AG04449 (cell line): Measurements from ENCODE around the gene NHLRC1.

ENCODE experiments used
- CTCF ChIA-PET: fragments of 350-600 bp; formaldehyde crosslinking; extraction: SDS; loops from one replicate; lab custom pipeline; 2021; ENCODE audit warnings: antibody characterized with exemption; lab: Yijun Ruan, JAX
- POLR2A ChIA-PET: fragments of 400-600, 350-600 bp; formaldehyde crosslinking; extraction: SDS; loops from one replicate; lab custom pipeline; 2020; ENCODE audit warnings: antibody characterized with exemption, inconsistent platforms; lab: Yijun Ruan, JAX
- DNase-seq: peaks from one replicate; pipeline ENCODE4 v3.0.0-alpha.2; 2010; ENCODE audit warnings: low read depth, low spot score
- H3K4me3 ChIP-seq: 2 replicates; pipeline ENCODE4 v1.5.1; 2011; ENCODE audit warnings: low read depth, mild to moderate bottlenecking, control low read depth, low read length
- CTCF ChIP-seq: IDR thresholded peaks from one replicate; pipeline ENCODE4 v1.5.1; 2011; ENCODE audit warnings: mild to moderate bottlenecking, moderate library complexity, low read length, control low read depth, inconsistent platforms; ENCODE audit not compliant: insufficient read depth; ENCODE audit errors: missing control alignments

NHLRC1 gene

GRCh38 chr6:18139935-18140621 lies 17.6 kb upstream of the NHLRC1 start:
- H3K4me3 ChIP-seq = no peak overlapping the region
- CTCF ChIA-PET = interaction anchor here (2.4 kb wide), 1 partner anchor 17 kb away, joined by 13 read pairs; the partner anchor contains the start of gene NHLRC1
- TF ChIP-seq CTCF = no peak
- DNase-seq = no peak
- POLR2A ChIA-PET = no interaction called here

- ChIA-PET CTCF (interaction anchor here (2.4 kb wide), 1 partner anchor 16 kb away, joined by 13 read pairs; the partner anchor contains the start of gene NHLRC1), POLR2A (no interaction called here)
- no peak overlapping the region for H3K4me3 ChIP-seq
- no peak for TF ChIP-seq CTCF
- no peak for DNase-seq
Measured at GRCh38 chr6:18138906-18139305, 16.4 kb upstream of the NHLRC1 start.

GRCh38 chr6:18136260-18136659 lies 13.8 kb upstream of the NHLRC1 start:
- no peak for DNase-seq
- TF ChIP-seq CTCF = no peak
- CTCF ChIA-PET = no interaction called here
- no peak overlapping the region for H3K4me3 ChIP-seq
- POLR2A ChIA-PET = no interaction called here

GRCh38 chr6:18135171-18135570 lies 12.7 kb upstream of the NHLRC1 start:
- POLR2A ChIA-PET = no interaction called here
- H3K4me3 ChIP-seq = no peak overlapping the region
- CTCF ChIA-PET = interaction anchor here (1.2 to 2.8 kb wide), 2 partner anchors 13 to 318 kb away, joined by 3 to 14 read pairs; partner anchors contain the start of gene NHLRC1
- TF ChIP-seq CTCF = no peak
- DNase-seq = no peak

- POLR2A ChIA-PET = no interaction called here
- CTCF ChIA-PET = interaction anchor here (2.8 kb wide), 1 partner anchor 10 kb away, joined by 14 read pairs; the partner anchor contains the start of gene NHLRC1
- TF ChIP-seq CTCF = no peak
Measured at GRCh38 chr6:18132346-18132745, 9.9 kb upstream of the NHLRC1 start.

GRCh38 chr6:18126121-18126520 lies 3.6 kb upstream of the NHLRC1 start:
- no peak for TF ChIP-seq CTCF

More at GRCh38 chr6:18132346-18132745, 9.9 kb upstream of the NHLRC1 start:
- DNase-seq = no peak
- H3K4me3 ChIP-seq = no peak overlapping the region

More at GRCh38 chr6:18126121-18126520, 3.6 kb upstream of the NHLRC1 start:
- no peak overlapping the region for H3K4me3 ChIP-seq
- POLR2A ChIA-PET = no interaction called here
- DNase-seq = no peak
- CTCF ChIA-PET = interaction anchor here (1.1 to 1.8 kb wide), 2 partner anchors 309 to 378 kb away, joined by 3 to 4 read pairs; no protein-coding TSS in a partner anchor
